ENCODE data around the gene MYLK2. TPM values are rescaled to one million over a fixed set of nuclear protein-coding genes. Genes with fewer than 3 reads are reported as not detected.

The MYLK2 gene
- total RNA-seq, 1 donor from 2014 or later = 0.44 TPM

DNA sequence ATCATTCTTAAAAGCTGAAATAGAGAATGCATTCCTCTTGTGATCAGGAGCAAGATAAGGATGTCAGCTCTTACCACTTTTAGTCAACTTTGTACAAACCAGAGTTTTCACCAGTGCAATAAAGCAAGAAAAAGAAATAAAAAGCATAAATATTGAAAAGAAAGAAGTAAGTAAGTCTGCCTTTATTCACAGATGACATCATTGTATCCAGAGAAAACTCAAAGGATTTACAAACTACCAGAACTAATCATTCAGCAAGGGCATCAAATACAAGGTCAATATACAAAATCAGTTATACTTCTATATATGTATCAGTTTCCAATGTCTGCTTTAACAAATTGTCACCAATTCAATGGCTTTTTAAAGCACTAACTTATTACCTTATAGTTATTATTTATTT is 64.7 kb downstream of the MYLK2 start:
- intact Hi-C loops (cut with micrococcal nuclease) = loop anchor here (10.0 kb wide), 1 partner anchor 321 kb away; the partner anchor contains the start of genes PLAGL2 and POFUT1
- no peak overlapping the region for H3K4me3 Mint-ChIP-seq
- DNase-seq (ENCODE audit: low spot score) = no peak
- no peaks in the 10 kb centered on the region for H3K9me3 Mint-ChIP-seq
- no peak overlapping the region for H3K27ac Mint-ChIP-seq
- peaks cover 10% of the 10 kb centered on the region for H3K27me3 Mint-ChIP-seq (ENCODE audit: insufficient read depth)
- H3K36me3 Mint-ChIP-seq (ENCODE audit: low read depth) = no peaks in the 10 kb centered on the region
- peaks cover 23% of the 10 kb centered on the region for H3K4me1 Mint-ChIP-seq (ENCODE audit: low read depth)

Other genes with a start within 250 kb of the MYLK2 start
- gene ID1, start 214.1 kb upstream of the MYLK2 start, total RNA-seq = 3.4 and 4.0 TPM in 2 replicates
- not detected in 2 replicates for gene COX4I2, start 181.4 kb upstream of the MYLK2 start, total RNA-seq
- gene BCL2L1, start 96.5 kb upstream of the MYLK2 start, total RNA-seq = 417 and 420 TPM in 2 replicates
- 53.3 and 54.4 TPM in 2 replicates for gene TPX2, start 80.1 kb upstream of the MYLK2 start, total RNA-seq
- gene FOXS1, start 26.2 kb downstream of the MYLK2 start, total RNA-seq = not detected in 2 replicates
- gene DUSP15, start 51.2 kb downstream of the MYLK2 start, total RNA-seq = not detected in 2 replicates
- gene TTLL9, start 51.3 kb downstream of the MYLK2 start, total RNA-seq = not detected in 2 replicates
- gene PDRG1, start 132.7 kb downstream of the MYLK2 start, total RNA-seq = 20.0 and 20.5 TPM in 2 replicates
- not detected in 2 replicates for gene XKR7, start 148.8 kb downstream of the MYLK2 start, total RNA-seq
- gene CCM2L, start 191.1 kb downstream of the MYLK2 start, total RNA-seq = not detected in 2 replicates
- gene HCK, start 232.9 kb downstream of the MYLK2 start, total RNA-seq = 0.22 and 0.23 TPM in 2 replicates